Renal cortex interstitium (tissue), 11 donors: ENCODE data around the gene FLT1. TPM values are rescaled to one million over a fixed set of nuclear protein-coding genes. Genes with fewer than 3 reads are reported as not detected.

Source experiments
- DNase-seq, 11 donors: peaks; one replicate each; pipeline ENCODE4 v3.0.0-alpha.2; 2013; ENCODE audit warnings: low read depth in 9 of 11, low spot score in 4 of 11; ENCODE audit errors: extremely low read depth in 1 of 11
- polyA plus RNA-seq, 3 donors: library from polyadenylated mRNA; unstranded; fragments of 120-200 nt; gene quantifications; one replicate each; pipeline ENCODE4 v1.2.1, GENCODE V29; 2013; ENCODE audit not compliant: insufficient read length in 3 of 3

FLT1 gene
- polyA plus RNA-seq, 3 donors = 39.1 to 52.1 (median 40.4) TPM

- no peak for DNase-seq
These were observed 148.8 kb downstream of the FLT1 start for GRCh38 chr13:28346154-28346553.

- no peak for DNase-seq
These were observed 150.8 kb downstream of the FLT1 start for GRCh38 chr13:28344163-28344562.

- DNase-seq = no peak
These were observed 152.7 kb downstream of the FLT1 start for GRCh38 chr13:28342251-28342650.

- no peak for DNase-seq
These were observed 154.6 kb downstream of the FLT1 start for GRCh38 chr13:28340272-28340793.

GRCh38 chr13:28339419-28339818 is 155.5 kb downstream of the FLT1 start:
- DNase-seq = no peak

GRCh38 chr13:28338742-28339141 is 156.2 kb downstream of the FLT1 start:
- DNase-seq = no peak

- DNase-seq = no peak
These were observed 156.8 kb downstream of the FLT1 start for GRCh38 chr13:28338006-28338574.

- DNase-seq = no peak
These were observed 157.5 kb downstream of the FLT1 start for GRCh38 chr13:28337166-28338005.

GRCh38 chr13:28336193-28336657 is 158.7 kb downstream of the FLT1 start:
- DNase-seq = no peak

GRCh38 chr13:28333204-28333881 is 161.6 kb downstream of the FLT1 start:
- DNase-seq = no peak

- no peak for DNase-seq
These were observed 165.4 kb downstream of the FLT1 start for GRCh38 chr13:28329395-28330158.

- DNase-seq = no peak
These were observed 166.7 kb downstream of the FLT1 start for GRCh38 chr13:28328271-28328607.

- no peak for DNase-seq
These were observed 167.3 kb downstream of the FLT1 start for GRCh38 chr13:28327373-28328270.

- no peak for DNase-seq
These were observed 168.9 kb downstream of the FLT1 start for GRCh38 chr13:28326056-28326455.

- DNase-seq = no peak
These were observed 169.9 kb downstream of the FLT1 start for GRCh38 chr13:28325022-28325421.

GRCh38 chr13:28324181-28324789 is 170.6 kb downstream of the FLT1 start:
- DNase-seq = no peak

GRCh38 chr13:28322256-28322905 is 172.5 kb downstream of the FLT1 start:
- no peak for DNase-seq
